ACHN (cell line): Measurements from ENCODE around the gene RBX1.
"Not testable (repeated sequence)": the region's sequence is repeated elsewhere in the genome, so short reads cannot be mapped to it uniquely, and the experiment has no call there.

Experiments used
- DNase-seq: peaks from one replicate; pipeline ENCODE4 v3.0.0-alpha.2; 2015
- in situ Hi-C: cut with HindIII; loops from 2 replicates; pipeline ENCODE4 v1.10.0; 2017; ENCODE audit warnings: low sequenced_read_pairs, low pct_ligation_motif_present, low pct_unique_long_range_greater_than_20kb

Gene RBX1

GRCh38 chr22:40965936-40966725, 15.0 kb downstream of the RBX1 start:
- no peak for DNase-seq

GRCh38 chr22:40966726-40967085, 15.5 kb downstream of the RBX1 start:
- no peak for DNase-seq

More at GRCh38 chr22:40965936-40966725, 15.0 kb downstream of the RBX1 start:
- in situ Hi-C loops: no loop called here

GRCh38 chr22:40967111-40967760, 16.1 kb downstream of the RBX1 start:
- DNase-seq: no peak
- in situ Hi-C loops: no loop called here

More at GRCh38 chr22:40966726-40967085, 15.5 kb downstream of the RBX1 start:
- in situ Hi-C loops: no loop called here

- DNase-seq: no peak
- in situ Hi-C loops: no loop called here
These were observed 21.4 kb downstream of the RBX1 start for GRCh38 chr22:40972587-40972986.

GRCh38 chr22:40973144-40973543, 22.0 kb downstream of the RBX1 start:
- no peak for DNase-seq
- in situ Hi-C loops: no loop called here

GRCh38 chr22:40975366-40975765, 24.2 kb downstream of the RBX1 start:
- in situ Hi-C loops: no loop called here
- no peak for DNase-seq

GRCh38 chr22:40976866-40977700, 25.9 kb downstream of the RBX1 start:
- in situ Hi-C loops: no loop called here
- DNase-seq: no peak

- in situ Hi-C loops: no loop called here
- no peak for DNase-seq
These were observed 28.0 kb downstream of the RBX1 start for GRCh38 chr22:40979198-40979597.

GRCh38 chr22:40979871-40980270, 28.7 kb downstream of the RBX1 start:
- DNase-seq: no peak
- in situ Hi-C loops: no loop called here

- no peak for DNase-seq
- in situ Hi-C loops: no loop called here
These were observed 31.6 kb downstream of the RBX1 start for GRCh38 chr22:40982482-40983385.

- no peak for DNase-seq
- in situ Hi-C loops: no loop called here
These were observed 40.1 kb downstream of the RBX1 start for GRCh38 chr22:40991298-40991697.

GRCh38 chr22:40995821-40996220, 44.6 kb downstream of the RBX1 start:
- DNase-seq: no peak
- in situ Hi-C loops: no loop called here

- DNase-seq: no peak
- in situ Hi-C loops: no loop called here
These were observed 46.3 kb downstream of the RBX1 start for GRCh38 chr22:40997520-40997919.

GRCh38 chr22:41000040-41000565, 48.9 kb downstream of the RBX1 start:
- in situ Hi-C loops: no loop called here
- DNase-seq: no peak

- no peak for DNase-seq
- in situ Hi-C loops: no loop called here
These were observed 50.0 kb downstream of the RBX1 start for GRCh38 chr22:41000941-41001721.

- in situ Hi-C loops: no loop called here
These were observed 50.5 kb downstream of the RBX1 start for GRCh38 chr22:41001722-41002122.

GRCh38 chr22:41002386-41002785, 51.2 kb downstream of the RBX1 start:
- in situ Hi-C loops, DNase-seq: not testable (repeated sequence)

More at GRCh38 chr22:41001722-41002122, 50.5 kb downstream of the RBX1 start:
- no peak for DNase-seq
